GDM1 (cell line): ENCODE data around the gene FBXL16.

Source experiments
- DNase-seq: peaks from one replicate; lab custom pipeline; 2025; lab: John Stamatoyannopoulos, UW

Gene FBXL16

GRCh38 chr16:734981-735881 lies 29.6 kb upstream of the FBXL16 start:
- no peak for DNase-seq

GRCh38 chr16:734208-734980 lies 28.8 kb upstream of the FBXL16 start:
- DNase-seq = no peak

GRCh38 chr16:733382-734207 lies 28.0 kb upstream of the FBXL16 start:
- DNase-seq = no peak

- DNase-seq = no peak
Observed at GRCh38 chr16:732936-733335, 27.3 kb upstream of the FBXL16 start.

- DNase-seq = no peak
Observed at GRCh38 chr16:732332-732731, 26.7 kb upstream of the FBXL16 start.

- DNase-seq = no peak
Observed at GRCh38 chr16:730666-731509, 25.3 kb upstream of the FBXL16 start.

- no peak for DNase-seq
Observed at GRCh38 chr16:729768-730665, 24.4 kb upstream of the FBXL16 start.

GRCh38 chr16:728890-729744 lies 23.5 kb upstream of the FBXL16 start:
- no peak for DNase-seq

GRCh38 chr16:728131-728889 lies 22.7 kb upstream of the FBXL16 start:
- DNase-seq = no peak

- no peak for DNase-seq
Observed at GRCh38 chr16:727291-727977, 21.8 kb upstream of the FBXL16 start.

GRCh38 chr16:726438-727290 lies 21.1 kb upstream of the FBXL16 start, which contains the start of the genes CCDC78 and HAGHL:
CCDC78 (minus strand) TSS chr16:726443; CDS start chr16:726367, 76 bp downstream.
HAGHL (plus strand) TSS chr16:727106; CDS start chr16:727510, 404 bp downstream.
- DNase-seq = no peak

- no peak for DNase-seq
Observed at GRCh38 chr16:726188-726437, 20.5 kb upstream of the FBXL16 start.

GRCh38 chr16:725463-726187 lies 20.0 kb upstream of the FBXL16 start:
- DNase-seq = no peak

GRCh38 chr16:725041-725376 lies 19.4 kb upstream of the FBXL16 start:
- DNase-seq = no peak

GRCh38 chr16:724188-725040 lies 18.8 kb upstream of the FBXL16 start:
- no peak for DNase-seq

- DNase-seq = no peak
Observed at GRCh38 chr16:723695-724094, 18.1 kb upstream of the FBXL16 start.
